Measurements from ENCODE around the gene PFN1. TPM values are rescaled to one million over a fixed set of nuclear protein-coding genes. Genes with fewer than 3 reads are reported as not detected.
A peak's percentile ranks its signal among the peaks of the same experiment; 100 is the strongest.

The PFN1 gene
- total and polyA plus RNA-seq, 9 of the 15 experiments (the other 6 are each of a cell fraction or from before 2014, with no cell fraction given) = 60.5 to 1,479 (median 456) TPM

DNA sequence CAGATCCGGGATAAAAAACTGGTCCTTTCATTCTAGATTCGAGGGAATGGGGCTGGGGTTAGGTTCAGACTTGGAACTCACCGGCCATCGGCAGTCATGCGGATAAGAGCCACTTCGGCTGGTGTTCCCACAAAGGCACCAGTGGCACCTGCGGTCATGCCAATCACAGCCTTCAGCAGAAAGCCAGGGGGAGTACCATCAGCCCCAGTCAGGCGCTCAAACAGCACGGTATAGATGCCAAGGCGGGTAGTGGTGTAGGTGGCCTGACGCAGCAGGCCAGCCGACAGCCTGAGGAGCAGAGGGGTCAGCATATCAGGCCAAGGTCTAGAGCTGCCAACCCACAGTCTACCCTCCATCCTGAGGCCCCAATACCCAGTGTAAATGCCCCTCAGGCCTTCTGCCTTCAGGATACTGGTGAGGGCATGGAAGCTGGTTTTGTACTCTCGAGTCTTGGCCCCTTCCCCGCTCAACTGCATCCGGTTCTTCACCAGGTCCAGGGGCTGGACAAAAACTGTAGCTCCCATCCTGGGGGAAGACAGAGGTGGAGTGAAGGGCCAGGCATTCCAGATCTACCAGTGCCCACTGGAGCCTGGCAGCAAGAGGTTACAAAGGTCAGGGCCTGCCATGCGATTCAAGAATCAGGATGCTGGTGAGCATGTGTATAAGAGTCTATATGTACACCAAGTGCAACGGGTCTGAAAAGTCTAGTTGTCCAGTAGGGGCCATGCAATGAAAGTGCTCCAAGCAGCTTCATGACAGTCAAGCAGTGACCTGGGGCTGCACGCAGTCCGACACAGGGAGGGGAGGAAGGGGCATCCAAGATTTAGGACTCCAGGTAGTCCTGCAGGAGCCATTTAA is 9.4 kb downstream of the PFN1 start (continued):
- TF ChIP-seq, protein P1, sequence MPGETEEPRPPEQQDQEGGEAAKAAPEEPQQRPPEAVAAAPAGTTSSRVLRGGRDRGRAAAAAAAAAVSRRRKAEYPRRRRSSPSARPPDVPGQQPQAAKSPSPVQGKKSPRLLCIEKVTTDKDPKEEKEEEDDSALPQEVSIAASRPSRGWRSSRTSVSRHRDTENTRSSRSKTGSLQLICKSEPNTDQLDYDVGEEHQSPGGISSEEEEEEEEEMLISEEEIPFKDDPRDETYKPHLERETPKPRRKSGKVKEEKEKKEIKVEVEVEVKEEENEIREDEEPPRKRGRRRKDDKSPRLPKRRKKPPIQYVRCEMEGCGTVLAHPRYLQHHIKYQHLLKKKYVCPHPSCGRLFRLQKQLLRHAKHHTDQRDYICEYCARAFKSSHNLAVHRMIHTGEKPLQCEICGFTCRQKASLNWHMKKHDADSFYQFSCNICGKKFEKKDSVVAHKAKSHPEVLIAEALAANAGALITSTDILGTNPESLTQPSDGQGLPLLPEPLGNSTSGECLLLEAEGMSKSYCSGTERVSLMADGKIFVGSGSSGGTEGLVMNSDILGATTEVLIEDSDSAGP (CRISPR knock-in tag; IDR thresholded peaks at IDR 0.05) = no peak
- TF ChIP-seq, protein P2, sequence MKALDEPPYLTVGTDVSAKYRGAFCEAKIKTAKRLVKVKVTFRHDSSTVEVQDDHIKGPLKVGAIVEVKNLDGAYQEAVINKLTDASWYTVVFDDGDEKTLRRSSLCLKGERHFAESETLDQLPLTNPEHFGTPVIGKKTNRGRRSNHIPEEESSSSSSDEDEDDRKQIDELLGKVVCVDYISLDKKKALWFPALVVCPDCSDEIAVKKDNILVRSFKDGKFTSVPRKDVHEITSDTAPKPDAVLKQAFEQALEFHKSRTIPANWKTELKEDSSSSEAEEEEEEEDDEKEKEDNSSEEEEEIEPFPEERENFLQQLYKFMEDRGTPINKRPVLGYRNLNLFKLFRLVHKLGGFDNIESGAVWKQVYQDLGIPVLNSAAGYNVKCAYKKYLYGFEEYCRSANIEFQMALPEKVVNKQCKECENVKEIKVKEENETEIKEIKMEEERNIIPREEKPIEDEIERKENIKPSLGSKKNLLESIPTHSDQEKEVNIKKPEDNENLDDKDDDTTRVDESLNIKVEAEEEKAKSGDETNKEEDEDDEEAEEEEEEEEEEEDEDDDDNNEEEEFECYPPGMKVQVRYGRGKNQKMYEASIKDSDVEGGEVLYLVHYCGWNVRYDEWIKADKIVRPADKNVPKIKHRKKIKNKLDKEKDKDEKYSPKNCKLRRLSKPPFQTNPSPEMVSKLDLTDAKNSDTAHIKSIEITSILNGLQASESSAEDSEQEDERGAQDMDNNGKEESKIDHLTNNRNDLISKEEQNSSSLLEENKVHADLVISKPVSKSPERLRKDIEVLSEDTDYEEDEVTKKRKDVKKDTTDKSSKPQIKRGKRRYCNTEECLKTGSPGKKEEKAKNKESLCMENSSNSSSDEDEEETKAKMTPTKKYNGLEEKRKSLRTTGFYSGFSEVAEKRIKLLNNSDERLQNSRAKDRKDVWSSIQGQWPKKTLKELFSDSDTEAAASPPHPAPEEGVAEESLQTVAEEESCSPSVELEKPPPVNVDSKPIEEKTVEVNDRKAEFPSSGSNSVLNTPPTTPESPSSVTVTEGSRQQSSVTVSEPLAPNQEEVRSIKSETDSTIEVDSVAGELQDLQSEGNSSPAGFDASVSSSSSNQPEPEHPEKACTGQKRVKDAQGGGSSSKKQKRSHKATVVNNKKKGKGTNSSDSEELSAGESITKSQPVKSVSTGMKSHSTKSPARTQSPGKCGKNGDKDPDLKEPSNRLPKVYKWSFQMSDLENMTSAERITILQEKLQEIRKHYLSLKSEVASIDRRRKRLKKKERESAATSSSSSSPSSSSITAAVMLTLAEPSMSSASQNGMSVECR (CRISPR knock-in tag; IDR thresholded peaks at IDR 0.05) = no peak
- TF ChIP-seq HMG20A (CRISPR knock-in tag; conservative IDR thresholded peaks at IDR 0.05) (no peak), TOE1 (IDR thresholded peaks at IDR 0.05; ENCODE audit: borderline replicate concordance) (no peak), TOE1 (CRISPR knock-in tag; IDR thresholded peaks at IDR 0.05; ENCODE audit: borderline replicate concordance, low read depth) (no peak), KDM5B (IDR thresholded peaks at IDR 0.05; ENCODE audit: insufficient replicate concordance, low read depth, low read length) (peak; percentile 9), ZNF217 (CRISPR knock-in tag; IDR thresholded peaks at IDR 0.05) (no peak)
